Neural crest cell (in vitro differentiated cells): ENCODE results near the gene STX8. TPM values are rescaled to one million over a fixed set of nuclear protein-coding genes. Genes with fewer than 3 reads are reported as not detected.

Experiments
- DNase-seq: peaks from one replicate; pipeline ENCODE4 v3.0.0; 2021; ENCODE audit warnings: low read depth, mixed read lengths, low spot score
- H3K27ac Mint-ChIP-seq: one replicate; pipeline ENCODE4 v1.8.0; 2021; ENCODE audit warnings: mild to moderate bottlenecking, mixed read lengths; ENCODE audit not compliant: unreplicated experiment
- H3K27me3 Mint-ChIP-seq: 2 replicates; pipeline ENCODE4 v1.8.0; 2021; ENCODE audit warnings: low read depth, mild to moderate bottlenecking, mixed read lengths
- H3K36me3 Mint-ChIP-seq: 2 replicates; pipeline ENCODE4 v1.8.0; 2021; ENCODE audit warnings: low read depth, mild to moderate bottlenecking, mixed read lengths
- H3K4me1 Mint-ChIP-seq: 2 replicates; pipeline ENCODE4 v1.8.0; 2021; ENCODE audit warnings: mixed read lengths
- H3K4me3 Mint-ChIP-seq: one replicate; pipeline ENCODE4 v1.8.0; 2021; ENCODE audit warnings: mild to moderate bottlenecking, mixed read lengths
- H3K9me3 Mint-ChIP-seq: 2 replicates; pipeline ENCODE4 v1.8.0; 2021; ENCODE audit warnings: mixed read lengths
- CTCF ChIP-seq: fragments of 200-600 bp; sonication (generic); conservative IDR thresholded peaks from 2 replicates; pipeline ENCODE4 v1.5.0; 2021; ENCODE audit warnings: antibody characterized with exemption, mild to moderate bottlenecking
- total RNA-seq: library from RNA; stranded (reverse); gene quantifications from 2 replicates; pipeline ENCODE4 v1.2.1, GENCODE V29; 2021

The STX8 gene
- total RNA-seq, 1 donor from 2014 or later, result 56.6 TPM

GRCh38 chr17:9228408-9229159 is 347.0 kb downstream of the STX8 start:
- TF ChIP-seq CTCF, result no peak
- no peaks in the 10 kb centered on the region for H3K36me3 Mint-ChIP-seq
- H3K27ac Mint-ChIP-seq, result no peak overlapping the region
- no peak for DNase-seq
- peaks cover 22% of the 10 kb centered on the region for H3K27me3 Mint-ChIP-seq
- H3K9me3 Mint-ChIP-seq, result no peaks in the 10 kb centered on the region
- no peak overlapping the region for H3K4me3 Mint-ChIP-seq
- H3K4me1 Mint-ChIP-seq, result peaks cover 10% of the 10 kb centered on the region

GRCh38 chr17:9227819-9228407 is 347.7 kb downstream of the STX8 start:
- H3K4me3 Mint-ChIP-seq, result no peak overlapping the region
- H3K36me3 Mint-ChIP-seq, result no peaks in the 10 kb centered on the region
- peaks cover 28% of the 10 kb centered on the region for H3K27me3 Mint-ChIP-seq
- no peak for DNase-seq
- no peak for TF ChIP-seq CTCF
- peaks cover 10% of the 10 kb centered on the region for H3K4me1 Mint-ChIP-seq
- H3K27ac Mint-ChIP-seq, result no peak overlapping the region
- no peaks in the 10 kb centered on the region for H3K9me3 Mint-ChIP-seq

GRCh38 chr17:9226794-9227135 is 348.9 kb downstream of the STX8 start:
- Mint-ChIP-seq H3K36me3 (no peaks in the 10 kb centered on the region), H3K4me3 (no peak overlapping the region), H3K4me1 (peaks cover 14% of the 10 kb centered on the region), H3K27me3 (peaks cover 35% of the 10 kb centered on the region), H3K9me3 (no peaks in the 10 kb centered on the region), H3K27ac (no peak overlapping the region)
- DNase-seq, result no peak
- TF ChIP-seq CTCF, result no peak

- no peak for TF ChIP-seq CTCF
- DNase-seq, result no peak
- H3K4me3 Mint-ChIP-seq, result no peak overlapping the region
- H3K27ac Mint-ChIP-seq, result no peak overlapping the region
- no peaks in the 10 kb centered on the region for H3K36me3 Mint-ChIP-seq
- H3K9me3 Mint-ChIP-seq, result no peaks in the 10 kb centered on the region
- H3K27me3 Mint-ChIP-seq, result peaks cover 35% of the 10 kb centered on the region
- H3K4me1 Mint-ChIP-seq, result peaks cover 18% of the 10 kb centered on the region
These were observed 349.4 kb downstream of the STX8 start for GRCh38 chr17:9226130-9226793.

- no peak overlapping the region for H3K27ac Mint-ChIP-seq
- DNase-seq, result no peak
- no peaks in the 10 kb centered on the region for H3K36me3 Mint-ChIP-seq
- H3K4me3 Mint-ChIP-seq, result no peak overlapping the region
- peaks cover 1% of the 10 kb centered on the region for H3K9me3 Mint-ChIP-seq
- H3K4me1 Mint-ChIP-seq, result peaks cover 26% of the 10 kb centered on the region
- TF ChIP-seq CTCF, result peak; percentile 41
- peaks cover 43% of the 10 kb centered on the region for H3K27me3 Mint-ChIP-seq
These were observed 350.1 kb downstream of the STX8 start for GRCh38 chr17:9225305-9226101.
